Lower lobe of right lung (tissue), 2 donors: ENCODE data around the gene CALU. TPM values are rescaled to one million over a fixed set of nuclear protein-coding genes. Genes with fewer than 3 reads are reported as not detected.

ENCODE experiments used
- ATAC-seq, 2 donors: fragments of 200-7000 bp; cut with Tn5 transposase; one replicate each; pipeline ENCODE4 v1.9.1; 2020 to 2022; ENCODE audit warnings: mild to moderate bottlenecking in 2 of 2, moderate library complexity in 2 of 2
- DNase-seq: peaks from one replicate; pipeline ENCODE4 v3.0.0-alpha.2; 2020
- H3K27ac ChIP-seq: fragments of 200-600 bp; one replicate; pipeline ENCODE4 v1.8.0; 2022
- H3K27me3 ChIP-seq: fragments of 200-600 bp; one replicate; pipeline ENCODE4 v1.8.0; 2022; ENCODE audit warnings: low read depth
- H3K36me3 ChIP-seq: fragments of 200-600 bp; one replicate; pipeline ENCODE4 v1.8.0; 2022; ENCODE audit warnings: mild to moderate bottlenecking
- H3K4me1 ChIP-seq: fragments of 200-600 bp; one replicate; pipeline ENCODE4 v1.8.0; 2022
- H3K4me3 ChIP-seq: fragments of 200-600 bp; one replicate; pipeline ENCODE4 v1.8.0; 2022; ENCODE audit warnings: mild to moderate bottlenecking
- H3K9me3 ChIP-seq: fragments of 200-600 bp; one replicate; pipeline ENCODE4 v1.8.0; 2022
- intact Hi-C: fragments of 100-400 bp; cut with DNase I; formaldehyde crosslinking; loops from one replicate; pipeline ENCODE4 v1.11.0; 2022
- total RNA-seq: library from RNA; stranded (reverse); fragmentation: NEBNext Ultra II Directional; extraction: Animal tissue kit (Norgen Biotek cat#: 25700); gene quantifications from one replicate; pipeline ENCODE4 v1.2.1, GENCODE V29; 2021
- TF ChIP-seq, protein P1 (sequence below): fragments of 200-600 bp; IDR thresholded peaks from one replicate; pipeline ENCODE4 v1.8.0; 2022; ENCODE audit warnings: antibody characterized with exemption, mild to moderate bottlenecking
- donor health status: DM: no; HTN: yes; CAD: no; lungs with severe emphysema.

Gene CALU
- total RNA-seq, 1 donor from 2014 or later, result 84.6 TPM

DNA sequence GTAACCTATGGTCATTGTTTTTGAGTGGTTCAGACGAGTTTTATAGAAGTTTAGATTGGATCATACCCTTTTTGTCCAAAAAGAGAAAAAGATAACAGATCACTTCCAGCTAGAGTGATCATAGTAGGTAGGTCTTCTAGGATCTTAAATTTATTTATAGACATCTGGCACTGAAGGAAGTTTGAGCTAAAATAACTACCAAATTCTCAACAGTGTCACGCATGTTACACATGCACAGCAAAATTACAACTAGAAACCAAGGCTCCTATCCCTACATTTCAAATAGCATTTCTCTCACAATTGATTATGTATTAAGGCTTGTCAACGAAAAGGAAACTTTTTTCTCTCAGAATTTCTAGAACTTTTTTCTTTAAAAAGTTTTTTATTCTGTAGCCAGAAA lies 2.3 kb downstream of the CALU start:
- TF ChIP-seq, protein P1, sequence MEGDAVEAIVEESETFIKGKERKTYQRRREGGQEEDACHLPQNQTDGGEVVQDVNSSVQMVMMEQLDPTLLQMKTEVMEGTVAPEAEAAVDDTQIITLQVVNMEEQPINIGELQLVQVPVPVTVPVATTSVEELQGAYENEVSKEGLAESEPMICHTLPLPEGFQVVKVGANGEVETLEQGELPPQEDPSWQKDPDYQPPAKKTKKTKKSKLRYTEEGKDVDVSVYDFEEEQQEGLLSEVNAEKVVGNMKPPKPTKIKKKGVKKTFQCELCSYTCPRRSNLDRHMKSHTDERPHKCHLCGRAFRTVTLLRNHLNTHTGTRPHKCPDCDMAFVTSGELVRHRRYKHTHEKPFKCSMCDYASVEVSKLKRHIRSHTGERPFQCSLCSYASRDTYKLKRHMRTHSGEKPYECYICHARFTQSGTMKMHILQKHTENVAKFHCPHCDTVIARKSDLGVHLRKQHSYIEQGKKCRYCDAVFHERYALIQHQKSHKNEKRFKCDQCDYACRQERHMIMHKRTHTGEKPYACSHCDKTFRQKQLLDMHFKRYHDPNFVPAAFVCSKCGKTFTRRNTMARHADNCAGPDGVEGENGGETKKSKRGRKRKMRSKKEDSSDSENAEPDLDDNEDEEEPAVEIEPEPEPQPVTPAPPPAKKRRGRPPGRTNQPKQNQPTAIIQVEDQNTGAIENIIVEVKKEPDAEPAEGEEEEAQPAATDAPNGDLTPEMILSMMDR, result no peak
- intact Hi-C loops, result no loop called here
- Histone ChIP-seq H3K27me3 (no peaks in the 10 kb centered on the region), H3K36me3 (no peaks in the 10 kb centered on the region), H3K27ac (no peak overlapping the region), H3K4me1 (peaks cover 53% of the 10 kb centered on the region), H3K9me3 (no peaks in the 10 kb centered on the region), H3K4me3 (no peak overlapping the region)
- DNase-seq (no peak), ATAC-seq (no peak)

DNA sequence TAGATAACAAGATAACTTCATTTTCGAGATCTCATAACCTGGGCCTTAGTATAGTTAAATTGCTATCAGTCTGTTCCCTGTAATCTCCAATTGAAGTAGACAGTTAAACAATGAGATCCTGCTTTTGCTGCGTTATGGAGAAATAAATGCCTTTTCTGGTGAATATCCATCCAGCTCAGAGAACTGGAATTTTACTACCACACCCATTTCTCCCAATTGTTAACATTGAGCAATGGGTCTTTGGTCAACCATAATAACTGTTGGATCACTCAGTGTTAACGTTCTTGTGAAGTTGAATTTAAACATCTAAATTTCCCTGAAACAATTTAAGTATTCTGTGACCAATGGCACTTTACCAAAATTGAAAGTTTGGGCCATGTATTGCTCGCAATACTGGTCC lies 3.0 kb downstream of the CALU start:
- Histone ChIP-seq H3K4me1 (peaks cover 53% of the 10 kb centered on the region), H3K4me3 (no peak overlapping the region), H3K36me3 (no peaks in the 10 kb centered on the region), H3K27ac (no peak overlapping the region), H3K9me3 (no peaks in the 10 kb centered on the region), H3K27me3 (no peaks in the 10 kb centered on the region)
- intact Hi-C loops, result no loop called here
- ATAC-seq (no peak), DNase-seq (no peak)
- TF ChIP-seq, protein P1, result no peak

DNA sequence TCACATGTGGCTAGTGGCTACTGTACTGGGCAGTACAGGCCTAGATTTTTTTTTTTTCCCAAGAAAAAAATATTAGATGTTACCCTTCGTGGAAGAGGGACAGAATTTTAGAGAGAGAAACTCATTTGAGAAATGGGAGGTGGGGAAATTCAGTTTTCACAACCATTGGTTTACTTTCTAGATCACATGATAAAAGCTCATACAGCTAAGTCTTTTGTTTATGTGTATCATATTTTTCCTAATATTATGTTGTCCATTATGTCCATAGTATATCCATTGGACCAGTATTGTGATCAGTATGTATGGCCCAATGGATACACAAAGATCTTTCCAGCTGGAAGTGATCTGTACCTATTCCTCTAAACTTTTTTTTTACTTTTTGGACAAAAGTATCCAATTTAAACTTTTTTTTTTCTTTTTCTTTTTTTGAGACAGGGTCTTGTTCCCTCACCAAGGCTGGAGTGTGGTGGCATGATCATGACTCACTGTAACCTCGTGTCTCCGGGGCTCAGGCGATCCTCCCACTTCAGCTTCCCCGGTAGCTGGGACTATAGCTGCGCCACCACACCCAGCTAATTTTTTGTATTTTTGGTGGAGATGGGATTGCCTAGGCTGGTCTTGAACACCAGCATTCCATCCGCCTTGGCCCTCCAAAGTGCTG lies 4.1 kb downstream of the CALU start:
- H3K27me3 ChIP-seq, result no peaks in the 10 kb centered on the region
- no peaks in the 10 kb centered on the region for H3K36me3 ChIP-seq
- ATAC-seq, result no peak
- no peak for DNase-seq
- H3K27ac ChIP-seq, result no peak overlapping the region
- intact Hi-C loops, result no loop called here
- H3K4me1 ChIP-seq, result peaks cover 53% of the 10 kb centered on the region
- no peaks in the 10 kb centered on the region for H3K9me3 ChIP-seq
- no peak overlapping the region for H3K4me3 ChIP-seq
- TF ChIP-seq, protein P1, result no peak

DNA sequence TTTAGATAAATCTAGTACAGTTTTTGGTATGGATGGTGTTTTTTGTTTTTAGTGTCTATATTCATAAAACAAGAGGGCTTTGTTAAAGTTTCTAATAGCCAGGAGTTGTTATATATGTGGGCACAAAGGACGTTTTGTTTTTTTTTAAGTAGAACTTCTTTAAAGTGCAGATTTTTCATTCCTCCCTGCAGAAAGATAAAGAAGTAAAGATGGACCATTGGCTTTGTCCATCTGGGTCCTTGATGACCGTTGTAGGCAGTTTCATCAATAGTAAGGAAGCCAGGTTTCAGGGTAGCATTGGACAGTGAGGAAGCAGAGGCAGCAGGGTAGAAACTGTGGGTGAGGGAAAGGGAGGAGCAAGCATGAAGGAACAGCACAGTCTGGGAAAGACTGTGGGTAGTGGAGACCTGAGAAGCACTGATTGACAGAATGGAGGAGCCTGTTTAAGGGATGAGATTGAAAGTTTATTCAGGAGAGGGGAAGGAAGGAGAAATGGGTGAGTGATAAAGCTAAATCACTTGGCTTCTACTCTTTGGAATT lies 5.3 kb downstream of the CALU start:
- Histone ChIP-seq H3K9me3 (no peaks in the 10 kb centered on the region), H3K4me1 (peaks cover 49% of the 10 kb centered on the region), H3K36me3 (peaks cover 10% of the 10 kb centered on the region), H3K27me3 (no peaks in the 10 kb centered on the region), H3K4me3 (no peak overlapping the region), H3K27ac (no peak overlapping the region)
- intact Hi-C loops, result no loop called here
- DNase-seq (no peak), ATAC-seq (no peak)
- TF ChIP-seq, protein P1, result no peak

DNA sequence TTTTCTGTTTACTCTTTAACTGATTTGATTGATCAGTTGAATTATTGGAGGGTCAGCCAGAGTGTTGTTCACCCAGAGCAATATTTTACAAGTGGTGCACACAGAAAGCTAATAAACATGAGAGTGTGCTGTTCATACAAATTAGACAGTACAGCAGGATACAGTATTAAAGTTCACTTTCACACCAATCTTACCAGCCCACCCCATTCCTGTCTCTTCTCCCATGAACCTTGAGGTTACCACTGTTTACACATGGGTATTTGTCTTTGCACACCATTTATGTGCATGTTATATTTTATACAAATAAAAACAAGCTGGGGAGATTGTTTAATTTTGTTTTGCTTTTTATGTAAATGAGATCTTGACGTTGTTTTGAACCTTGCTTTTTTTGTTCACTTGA lies 6.5 kb downstream of the CALU start:
- Histone ChIP-seq H3K27ac (no peak overlapping the region), H3K36me3 (peaks cover 23% of the 10 kb centered on the region), H3K4me1 (peaks cover 42% of the 10 kb centered on the region), H3K4me3 (no peak overlapping the region), H3K9me3 (no peaks in the 10 kb centered on the region), H3K27me3 (no peaks in the 10 kb centered on the region)
- ATAC-seq (no peak), DNase-seq (no peak)
- TF ChIP-seq, protein P1, result no peak
- intact Hi-C loops, result no loop called here
